GM21528 (cell line): ENCODE measurements around the gene AASDHPPT.
A peak's percentile ranks its signal among the peaks of the same experiment; 100 is the strongest.

Experiments
- ATAC-seq: cut with Tn5 transposase; IDR thresholded peaks from one replicate; pipeline ENCODE4 v1.9.1; 2021; ENCODE audit warnings: mild to moderate bottlenecking, moderate library complexity; ENCODE audit not compliant: unreplicated experiment, low FRiP score

AASDHPPT gene

GRCh38 chr11:106082096-106082495 is 4.6 kb downstream of the AASDHPPT start:
- no peak for ATAC-seq

- no peak for ATAC-seq
Observed at GRCh38 chr11:106086135-106086534, 8.7 kb downstream of the AASDHPPT start.

GRCh38 chr11:106086850-106087249 is 9.4 kb downstream of the AASDHPPT start:
- ATAC-seq, result no peak

- no peak for ATAC-seq
Observed at GRCh38 chr11:106087815-106088435, 10.5 kb downstream of the AASDHPPT start.

GRCh38 chr11:106088896-106089295 is 11.4 kb downstream of the AASDHPPT start:
- no peak for ATAC-seq

GRCh38 chr11:106091480-106092123 is 14.1 kb downstream of the AASDHPPT start:
- ATAC-seq, result peak; percentile 98

- peak; percentile 43 for ATAC-seq
Observed at GRCh38 chr11:106092446-106092845, 15.0 kb downstream of the AASDHPPT start.

- no peak for ATAC-seq
Observed at GRCh38 chr11:106098893-106099553, 21.6 kb downstream of the AASDHPPT start.

- no peak for ATAC-seq
Observed at GRCh38 chr11:106101370-106101769, 23.9 kb downstream of the AASDHPPT start.

GRCh38 chr11:106101819-106102218 is 24.4 kb downstream of the AASDHPPT start:
- ATAC-seq, result no peak

GRCh38 chr11:106105986-106106385 is 28.5 kb downstream of the AASDHPPT start:
- no peak for ATAC-seq

- ATAC-seq, result no peak
Observed at GRCh38 chr11:106121570-106122320, 44.3 kb downstream of the AASDHPPT start.

GRCh38 chr11:106127604-106128003 is 50.1 kb downstream of the AASDHPPT start:
- ATAC-seq, result no peak

GRCh38 chr11:106128740-106129139 is 51.3 kb downstream of the AASDHPPT start:
- ATAC-seq, result no peak

- no peak for ATAC-seq
Observed at GRCh38 chr11:106131998-106132397, 54.5 kb downstream of the AASDHPPT start.

- ATAC-seq, result no peak
Observed at GRCh38 chr11:106132582-106133354, 55.3 kb downstream of the AASDHPPT start.

GRCh38 chr11:106133529-106133928 is 56.1 kb downstream of the AASDHPPT start:
- ATAC-seq, result no peak

GRCh38 chr11:106137061-106137460 is 59.6 kb downstream of the AASDHPPT start:
- no peak for ATAC-seq

GRCh38 chr11:106137758-106138157 is 60.3 kb downstream of the AASDHPPT start:
- ATAC-seq, result no peak
